OCI-LY7 (cell line): ENCODE results near the gene SAMD10.

Experiments used
- EZH2phosphoT487 ChIP-seq: fragments of 200-600 bp; sonication (generic); IDR thresholded peaks from 2 replicates; pipeline ENCODE4 v1.6.1; 2018; ENCODE audit warnings: low read depth, borderline replicate concordance, mild to moderate bottlenecking, mixed run types, antibody characterized with exemption, low read length, moderate library complexity, mixed read lengths
- TF ChIP-seq, protein P1 (sequence below): fragments of 200-600 bp; sonication (generic); conservative IDR thresholded peaks from 2 replicates; pipeline ENCODE4 v1.5.1; 2014; ENCODE audit warnings: mild to moderate bottlenecking, antibody characterized with exemption, low read length, moderate library complexity, mixed read lengths

DNA sequence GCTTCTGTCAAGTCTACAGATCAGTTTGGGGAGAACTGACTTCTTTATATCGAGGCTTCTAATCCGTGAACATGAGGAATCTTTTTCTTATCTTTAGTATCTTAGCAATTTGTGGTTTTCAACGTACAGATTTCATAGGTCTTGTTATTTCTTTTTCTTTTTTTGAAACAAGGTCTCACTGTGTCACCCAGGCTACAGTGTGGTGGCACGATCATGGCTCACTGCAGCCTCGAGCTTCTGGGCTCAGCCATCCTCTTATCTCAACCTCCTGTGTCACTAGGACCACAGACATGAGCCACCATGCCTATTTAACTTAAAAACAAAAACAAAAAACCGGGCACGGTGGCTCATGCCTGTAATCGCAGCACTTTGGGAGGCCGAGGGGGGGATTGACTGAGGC is 55.2 kb downstream of the SAMD10 start:
- TF ChIP-seq, protein P1, sequence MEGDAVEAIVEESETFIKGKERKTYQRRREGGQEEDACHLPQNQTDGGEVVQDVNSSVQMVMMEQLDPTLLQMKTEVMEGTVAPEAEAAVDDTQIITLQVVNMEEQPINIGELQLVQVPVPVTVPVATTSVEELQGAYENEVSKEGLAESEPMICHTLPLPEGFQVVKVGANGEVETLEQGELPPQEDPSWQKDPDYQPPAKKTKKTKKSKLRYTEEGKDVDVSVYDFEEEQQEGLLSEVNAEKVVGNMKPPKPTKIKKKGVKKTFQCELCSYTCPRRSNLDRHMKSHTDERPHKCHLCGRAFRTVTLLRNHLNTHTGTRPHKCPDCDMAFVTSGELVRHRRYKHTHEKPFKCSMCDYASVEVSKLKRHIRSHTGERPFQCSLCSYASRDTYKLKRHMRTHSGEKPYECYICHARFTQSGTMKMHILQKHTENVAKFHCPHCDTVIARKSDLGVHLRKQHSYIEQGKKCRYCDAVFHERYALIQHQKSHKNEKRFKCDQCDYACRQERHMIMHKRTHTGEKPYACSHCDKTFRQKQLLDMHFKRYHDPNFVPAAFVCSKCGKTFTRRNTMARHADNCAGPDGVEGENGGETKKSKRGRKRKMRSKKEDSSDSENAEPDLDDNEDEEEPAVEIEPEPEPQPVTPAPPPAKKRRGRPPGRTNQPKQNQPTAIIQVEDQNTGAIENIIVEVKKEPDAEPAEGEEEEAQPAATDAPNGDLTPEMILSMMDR, result no peak
- no peak for TF ChIP-seq EZH2phosphoT487
